ENCODE measurements around the gene UIMC1. TPM values are rescaled to one million over a fixed set of nuclear protein-coding genes. Genes with fewer than 3 reads are reported as not detected.

The UIMC1 gene
- total RNA-seq, 1 donor from 2014 or later = 45.2 TPM

DNA sequence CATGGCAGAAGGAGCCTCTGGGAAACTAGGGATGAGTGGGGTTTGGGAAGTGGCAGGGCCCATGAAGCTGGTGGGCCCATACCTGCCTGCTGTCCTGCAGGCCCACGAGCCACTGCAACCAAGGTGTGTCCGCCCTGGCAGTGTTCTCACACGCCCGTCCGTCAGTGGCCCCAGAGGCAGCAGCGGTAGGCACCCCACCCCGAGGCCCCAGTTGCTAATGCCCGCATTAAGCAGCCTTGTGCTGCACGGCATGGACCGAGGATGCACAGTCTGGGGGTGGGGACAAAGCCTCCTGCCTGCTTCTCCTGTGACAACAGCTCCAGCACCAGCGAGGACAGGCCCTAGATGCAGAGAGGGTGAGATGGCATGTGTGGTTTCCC, 148.7 kb downstream of the UIMC1 start:
- no peaks in the 10 kb centered on the region for H3K9me3 Mint-ChIP-seq
- H3K36me3 Mint-ChIP-seq = no peaks in the 10 kb centered on the region
- H3K27me3 Mint-ChIP-seq (ENCODE audit: low read depth) = peaks cover 45% of the 10 kb centered on the region
- peaks cover 4% of the 10 kb centered on the region for H3K4me1 Mint-ChIP-seq
- no peak for DNase-seq (ENCODE audit: low spot score in 2 of 2, unreplicated experiment in 2 of 2)
- no peak overlapping the region for H3K27ac Mint-ChIP-seq
- TF ChIP-seq, protein P1, sequence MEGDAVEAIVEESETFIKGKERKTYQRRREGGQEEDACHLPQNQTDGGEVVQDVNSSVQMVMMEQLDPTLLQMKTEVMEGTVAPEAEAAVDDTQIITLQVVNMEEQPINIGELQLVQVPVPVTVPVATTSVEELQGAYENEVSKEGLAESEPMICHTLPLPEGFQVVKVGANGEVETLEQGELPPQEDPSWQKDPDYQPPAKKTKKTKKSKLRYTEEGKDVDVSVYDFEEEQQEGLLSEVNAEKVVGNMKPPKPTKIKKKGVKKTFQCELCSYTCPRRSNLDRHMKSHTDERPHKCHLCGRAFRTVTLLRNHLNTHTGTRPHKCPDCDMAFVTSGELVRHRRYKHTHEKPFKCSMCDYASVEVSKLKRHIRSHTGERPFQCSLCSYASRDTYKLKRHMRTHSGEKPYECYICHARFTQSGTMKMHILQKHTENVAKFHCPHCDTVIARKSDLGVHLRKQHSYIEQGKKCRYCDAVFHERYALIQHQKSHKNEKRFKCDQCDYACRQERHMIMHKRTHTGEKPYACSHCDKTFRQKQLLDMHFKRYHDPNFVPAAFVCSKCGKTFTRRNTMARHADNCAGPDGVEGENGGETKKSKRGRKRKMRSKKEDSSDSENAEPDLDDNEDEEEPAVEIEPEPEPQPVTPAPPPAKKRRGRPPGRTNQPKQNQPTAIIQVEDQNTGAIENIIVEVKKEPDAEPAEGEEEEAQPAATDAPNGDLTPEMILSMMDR (IDR thresholded peaks at IDR 0.05; ENCODE audit: unreplicated experiment) = no peak
- H3K4me3 Mint-ChIP-seq = no peak overlapping the region

GRCh38 chr5:176857216-176857893, 149.2 kb downstream of the UIMC1 start:
- Mint-ChIP-seq H3K9me3 (no peaks in the 10 kb centered on the region), H3K4me3 (no peak overlapping the region), H3K27me3 (ENCODE audit: low read depth) (peaks cover 42% of the 10 kb centered on the region), H3K36me3 (no peaks in the 10 kb centered on the region), H3K27ac (no peak overlapping the region), H3K4me1 (peaks cover 3% of the 10 kb centered on the region)
- DNase-seq (ENCODE audit: low spot score in 2 of 2, unreplicated experiment in 2 of 2) = no peak
- TF ChIP-seq, protein P1 (IDR thresholded peaks at IDR 0.05; ENCODE audit: unreplicated experiment) = no peak

GRCh38 chr5:176856746-176857145, 149.8 kb downstream of the UIMC1 start:
- TF ChIP-seq, protein P1 (IDR thresholded peaks at IDR 0.05; ENCODE audit: unreplicated experiment) = no peak
- Mint-ChIP-seq H3K36me3 (no peaks in the 10 kb centered on the region), H3K4me3 (no peak overlapping the region), H3K27me3 (ENCODE audit: low read depth) (peaks cover 42% of the 10 kb centered on the region), H3K9me3 (no peaks in the 10 kb centered on the region), H3K27ac (no peak overlapping the region), H3K4me1 (peaks cover 3% of the 10 kb centered on the region)
- DNase-seq (ENCODE audit: low spot score in 2 of 2, unreplicated experiment in 2 of 2) = no peak

DNA sequence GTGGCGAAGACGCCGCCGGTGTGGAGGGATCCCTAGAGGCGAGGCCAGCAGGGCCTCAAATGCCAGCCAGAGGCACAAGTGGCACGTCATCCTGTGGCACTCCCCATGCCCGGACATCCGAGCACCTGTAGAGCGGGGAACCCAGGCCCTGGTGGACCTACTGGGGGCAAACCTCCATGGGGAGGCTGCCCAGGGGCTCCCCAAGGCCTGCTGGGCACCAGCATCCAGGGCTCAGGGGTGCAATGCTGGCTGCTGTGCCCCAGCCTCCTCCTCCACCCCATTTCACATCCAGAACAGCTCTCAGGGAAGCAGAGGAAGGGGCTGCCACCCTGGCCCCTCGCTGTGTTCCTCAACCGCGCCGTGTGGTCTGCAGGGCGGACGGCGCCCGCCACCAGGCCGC, 151.0 kb downstream of the UIMC1 start:
- Mint-ChIP-seq H3K27ac (no peak overlapping the region), H3K4me1 (peaks cover 3% of the 10 kb centered on the region), H3K4me3 (no peak overlapping the region), H3K36me3 (no peaks in the 10 kb centered on the region), H3K9me3 (no peaks in the 10 kb centered on the region), H3K27me3 (ENCODE audit: low read depth) (peaks cover 41% of the 10 kb centered on the region)
- TF ChIP-seq, protein P1 (IDR thresholded peaks at IDR 0.05; ENCODE audit: unreplicated experiment) = no peak
- no peak for DNase-seq (ENCODE audit: low spot score in 2 of 2, unreplicated experiment in 2 of 2)

Other genes with a start within 250 kb of the UIMC1 start
- 0.11 TPM in 1 of 3 replicates, not detected in the others for gene UNC5A, start 196.2 kb downstream of the UIMC1 start, total RNA-seq
- 0.18 to 0.60 TPM (median 0.29 TPM) in 3 replicates for gene HK3, start 107.4 kb downstream of the UIMC1 start, total RNA-seq
- 42.3 to 48.6 TPM (median 46.9 TPM) in 3 replicates for gene ZNF346, start 15.9 kb upstream of the UIMC1 start, total RNA-seq
- 4.7 to 8.0 TPM (median 5.9 TPM) in 3 replicates for gene FGFR4, start 80.1 kb upstream of the UIMC1 start, total RNA-seq
- gene NSD1, start 127.0 kb upstream of the UIMC1 start, total RNA-seq = 153 to 164 TPM (median 161 TPM) in 3 replicates